SU-DHL-6 (cell line): ENCODE results near the gene TBC1D10B.

Experiments
- EZH2phosphoT487 ChIP-seq: fragments of 200-600 bp; sonication (generic), shearing (Covaris generic); conservative IDR thresholded peaks from 2 replicates; pipeline ENCODE4 v1.6.1; 2018; ENCODE audit warnings: mild to moderate bottlenecking, antibody characterized with exemption, low read length, moderate library complexity, mixed read lengths
- TF ChIP-seq, protein P1 (sequence below): fragments of 200-600 bp; sonication (generic); IDR thresholded peaks from one replicate; pipeline ENCODE4 v1.5.1; 2017; ENCODE audit warnings: antibody characterized with exemption, mild to moderate bottlenecking, low read length, moderate library complexity; ENCODE audit not compliant: insufficient read depth, poor library complexity, severe bottlenecking

DNA sequence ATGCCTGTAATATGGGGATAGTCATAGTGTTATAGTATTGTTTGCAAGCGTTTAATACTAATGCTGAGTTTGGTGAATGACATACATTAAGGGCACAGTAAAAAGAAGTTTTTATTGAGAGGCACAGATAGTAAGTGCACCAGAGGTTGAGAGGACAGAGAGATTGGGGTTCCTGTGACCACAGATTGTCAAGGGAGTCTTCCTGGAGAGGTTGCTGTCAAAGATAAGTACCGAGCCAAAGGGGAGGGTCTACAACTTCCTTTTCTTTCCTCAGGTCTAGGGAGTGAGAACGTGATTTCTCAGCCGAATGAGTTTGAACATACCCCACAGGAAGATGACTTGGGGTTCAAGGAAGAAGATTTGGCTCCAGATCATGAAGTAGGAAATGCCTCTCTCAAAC, 26.8 kb upstream of the TBC1D10B start:
- TF ChIP-seq, protein P1, sequence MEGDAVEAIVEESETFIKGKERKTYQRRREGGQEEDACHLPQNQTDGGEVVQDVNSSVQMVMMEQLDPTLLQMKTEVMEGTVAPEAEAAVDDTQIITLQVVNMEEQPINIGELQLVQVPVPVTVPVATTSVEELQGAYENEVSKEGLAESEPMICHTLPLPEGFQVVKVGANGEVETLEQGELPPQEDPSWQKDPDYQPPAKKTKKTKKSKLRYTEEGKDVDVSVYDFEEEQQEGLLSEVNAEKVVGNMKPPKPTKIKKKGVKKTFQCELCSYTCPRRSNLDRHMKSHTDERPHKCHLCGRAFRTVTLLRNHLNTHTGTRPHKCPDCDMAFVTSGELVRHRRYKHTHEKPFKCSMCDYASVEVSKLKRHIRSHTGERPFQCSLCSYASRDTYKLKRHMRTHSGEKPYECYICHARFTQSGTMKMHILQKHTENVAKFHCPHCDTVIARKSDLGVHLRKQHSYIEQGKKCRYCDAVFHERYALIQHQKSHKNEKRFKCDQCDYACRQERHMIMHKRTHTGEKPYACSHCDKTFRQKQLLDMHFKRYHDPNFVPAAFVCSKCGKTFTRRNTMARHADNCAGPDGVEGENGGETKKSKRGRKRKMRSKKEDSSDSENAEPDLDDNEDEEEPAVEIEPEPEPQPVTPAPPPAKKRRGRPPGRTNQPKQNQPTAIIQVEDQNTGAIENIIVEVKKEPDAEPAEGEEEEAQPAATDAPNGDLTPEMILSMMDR = no peak
- no peak for TF ChIP-seq EZH2phosphoT487
